Lung (tissue), 12 donors: ENCODE data around the gene HBM. TPM values are rescaled to one million over a fixed set of nuclear protein-coding genes. Genes with fewer than 3 reads are reported as not detected.

Experiments
- ATAC-seq: fragments of 200-7000 bp; cut with Tn5 transposase; one replicate; pipeline ENCODE4 v1.9.1; 2020; ENCODE audit warnings: moderate number of reproducible peaks; ENCODE audit not compliant: insufficient read depth, low FRiP score
- DNase-seq, 3 donors: peaks; one replicate each; pipeline ENCODE4 v3.0.0-alpha.2; 2013 to 2017
- H3K27ac ChIP-seq, 2 donors: one replicate each; pipeline ENCODE4 v1.5.1; 2013; ENCODE audit warnings: mild to moderate bottlenecking in 2 of 2, moderate library complexity in 2 of 2, control low read depth in 1 of 2, inconsistent platforms in 1 of 2, low read depth in 1 of 2, low read length in 1 of 2
- H3K27me3 ChIP-seq, 3 donors: one replicate each; pipeline ENCODE4 v1.5.1; 2013; ENCODE audit warnings: low read length in 2 of 3; ENCODE audit not compliant: control insufficient read depth in 3 of 3, insufficient read depth in 3 of 3
- H3K36me3 ChIP-seq, 4 donors: one replicate each; pipeline ENCODE4 v1.5.1; 2013; ENCODE audit warnings: low read length in 4 of 4, mild to moderate bottlenecking in 1 of 4, moderate library complexity in 1 of 4; ENCODE audit not compliant: control insufficient read depth in 4 of 4, insufficient read depth in 4 of 4
- H3K4me1 ChIP-seq, 5 donors: one replicate each; pipeline ENCODE4 v1.5.1; 2013; ENCODE audit warnings: low read length in 5 of 5, mild to moderate bottlenecking in 2 of 5, moderate library complexity in 1 of 5; ENCODE audit not compliant: control insufficient read depth in 5 of 5, insufficient read depth in 5 of 5
- H3K4me3 ChIP-seq: one replicate; pipeline ENCODE4 v1.5.1; 2013; ENCODE audit warnings: mild to moderate bottlenecking, control low read depth, moderate library complexity
- H3K9ac ChIP-seq, 2 donors: one replicate each; pipeline ENCODE4 v1.5.1; 2013; ENCODE audit warnings: low read length in 2 of 2, control low read depth in 1 of 2; ENCODE audit not compliant: insufficient read depth in 1 of 2
- H3K9me3 ChIP-seq, 4 donors: one replicate each; pipeline ENCODE4 v1.5.1; 2013; ENCODE audit warnings: low read length in 3 of 4, mild to moderate bottlenecking in 1 of 4, moderate library complexity in 1 of 4; ENCODE audit not compliant: control insufficient read depth in 4 of 4, insufficient read depth in 3 of 4
- CTCF ChIP-seq: IDR thresholded peaks from 2 replicates; pipeline ENCODE4 v1.5.1; 2012; ENCODE audit warnings: mild to moderate bottlenecking; ENCODE audit errors: control extremely low read depth, extremely low read depth
- WGBS, 2 donors: extraction: QIAGEN DNeasy Blood & Tissue Kit; methylation state at CpG; one replicate each; pipeline ENCODE4 v1.1.7; 2013; 5-methylcytosine and 5-hydroxymethylcytosine counted together
- polyA plus RNA-seq, 2 donors: library from polyadenylated mRNA; stranded (reverse); fragments of 200-250 nt; gene quantifications; one replicate each; pipeline ENCODE4 v1.2.1, GENCODE V29; 2013
- total RNA-seq, 2 donors: library from RNA; depleted of rRNA in 1 of 2; stranded (reverse); fragments of >200 nt in 1 of 2; gene quantifications; one replicate each; pipeline ENCODE4 v1.2.1, GENCODE V29; 2014 to 2021
- donor health status: control.
- donor health status: control.
- donor health status: Bipolar disorder and iron deficiency.
- donor health status: healthy.
- donor health status: DM: yes; HTN: yes; CAD: no.

Gene HBM
- total and polyA plus RNA-seq, 4 donors: 0.61 to 45.7 (median 0.73) TPM; not detected in 1

GRCh38 chr16:133716-134115 lies 32.1 kb upstream of the HBM start:
- no peak overlapping the region for H3K4me3 ChIP-seq
- no peak overlapping the region for H3K27ac ChIP-seq
- no peaks in the 10 kb centered on the region for H3K4me1 ChIP-seq
- ATAC-seq: no peak
- no peak overlapping the region for H3K9ac ChIP-seq
- H3K27me3 ChIP-seq: no peaks in the 10 kb centered on the region
- TF ChIP-seq CTCF: no peak
- 96 to 98% methylated on average over 2 of the region's 2 CpGs for WGBS, 2 donors
- H3K9me3 ChIP-seq: no peaks in the 10 kb centered on the region
- no peak for DNase-seq
- no peaks in the 10 kb centered on the region for H3K36me3 ChIP-seq

GRCh38 chr16:138049-138417 lies 27.7 kb upstream of the HBM start:
- Histone ChIP-seq H3K27ac (peak overlapping the region in 1 of 2 donors; percentile 17), H3K9me3 (no peaks in the 10 kb centered on the region), H3K36me3 (no peaks in the 10 kb centered on the region), H3K4me3 (peak overlapping the region; percentile 76), H3K4me1 (no peaks in the 10 kb centered on the region), H3K27me3 (no peaks in the 10 kb centered on the region), H3K9ac (peak overlapping the region in 1 of 2 donors; percentile 11)
- no peak for ATAC-seq
- DNase-seq: peak; percentile 26 to 36 (median 30)
- WGBS, 2 donors: 2 to 4% methylated on average over 26 to 30 of the region's 30 CpGs
- no peak for TF ChIP-seq CTCF

- DNase-seq: no peak
- no peak for TF ChIP-seq CTCF
- H3K4me1 ChIP-seq: peaks cover 0 to 3% (median 0%) of the 10 kb centered on the region in 5 donors
- H3K36me3 ChIP-seq: no peaks in the 10 kb centered on the region
- no peak overlapping the region for H3K4me3 ChIP-seq
- WGBS, 2 donors: 73 to 80% methylated on average over 10 of the region's 10 CpGs
- H3K27me3 ChIP-seq: no peaks in the 10 kb centered on the region
- no peaks in the 10 kb centered on the region for H3K9me3 ChIP-seq
- H3K9ac ChIP-seq: no peak overlapping the region
- no peak overlapping the region for H3K27ac ChIP-seq
- ATAC-seq: no peak
Observed at GRCh38 chr16:140175-140857, 25.5 kb upstream of the HBM start.

GRCh38 chr16:142405-142967 lies 23.3 kb upstream of the HBM start:
- no peaks in the 10 kb centered on the region for H3K27me3 ChIP-seq
- DNase-seq (no peak), ATAC-seq (no peak)
- peaks cover 0 to 3% (median 0%) of the 10 kb centered on the region in 5 donors for H3K4me1 ChIP-seq
- no peaks in the 10 kb centered on the region for H3K36me3 ChIP-seq
- WGBS, 2 donors: 73 to 82% methylated on average over 12 of the region's 12 CpGs
- no peaks in the 10 kb centered on the region for H3K9me3 ChIP-seq
- no peak for TF ChIP-seq CTCF
- no peak overlapping the region for H3K27ac ChIP-seq
- no peak overlapping the region for H3K4me3 ChIP-seq
- no peak overlapping the region for H3K9ac ChIP-seq
